H1 (cell line): Measurements from ENCODE around the gene TMEM255A. TPM values are rescaled to one million over a fixed set of nuclear protein-coding genes. Genes with fewer than 3 reads are reported as not detected.

Experiments used
- CTCF ChIA-PET: fragments of 300-600 bp; sonication (Branson Sonifier 250); formaldehyde crosslinking; loops from one replicate; lab custom pipeline; 2021; ENCODE audit not compliant: partially characterized antibody; lab: Charles Lee
- POLR2A ChIA-PET: fragments of 300-600 bp; sonication (Branson Sonifier 250); formaldehyde crosslinking; loops from one replicate; lab custom pipeline; 2021; ENCODE audit warnings: inconsistent platforms; ENCODE audit not compliant: partially characterized antibody; lab: Charles Lee
- DNase-seq, 2 experiments: peaks; one replicate each; pipeline versions ENCODE4 v3.0.0 to v3.0.0-alpha.2; 2010 to 2022; ENCODE audit warnings: low spot score in 2 of 2, low read depth in 1 of 2, mixed read lengths in 1 of 2
- FAIRE-seq: peaks from 2 replicates; lab custom pipeline; 2011; peaks lifted over from hg19 to GRCh38; lab: Jason Lieb, UNC
- H2AFZ ChIP-seq: 2 replicates; pipeline ENCODE4 v1.8.1; 2012; ENCODE audit warnings: low read length, inconsistent platforms
- H2AK5ac ChIP-seq: 2 replicates; pipeline ENCODE4 v1.6.1; 2013; ENCODE audit warnings: low read depth, low read length
- H2BK120ac ChIP-seq: replicated peaks from 2 replicates; pipeline ENCODE3; 2013; ENCODE audit warnings: low read depth, low read length, inconsistent platforms
- H2BK12ac ChIP-seq: 2 replicates; pipeline ENCODE4 v1.6.1; 2013; ENCODE audit warnings: low read depth, low read length
- H2BK15ac ChIP-seq: 2 replicates; pipeline ENCODE4 v1.6.1; 2013; ENCODE audit warnings: low read length
- H2BK20ac ChIP-seq: 2 replicates; pipeline ENCODE4 v1.6.1; 2013; ENCODE audit warnings: low read length
- H2BK5ac ChIP-seq: 2 replicates; pipeline ENCODE4 v1.6.1; 2013; ENCODE audit warnings: low read depth, low read length
- H3K14ac ChIP-seq: 2 replicates; pipeline ENCODE4 v1.6.1; 2013; ENCODE audit warnings: inconsistent platforms; ENCODE audit not compliant: insufficient read length
- H3K18ac ChIP-seq: 2 replicates; pipeline ENCODE4 v1.6.1; 2013; ENCODE audit warnings: low read length; ENCODE audit errors: extremely low read depth
- H3K23ac ChIP-seq: 2 replicates; pipeline ENCODE4 v1.6.1; 2013; ENCODE audit warnings: inconsistent platforms; ENCODE audit not compliant: insufficient read length
- H3K23me2 ChIP-seq: 2 replicates; pipeline ENCODE4 v1.6.1; 2013; ENCODE audit warnings: low read depth, low read length
- H3K27ac ChIP-seq: 2 replicates; pipeline ENCODE4 v1.6.1; 2011; ENCODE audit warnings: low read depth, low read length, inconsistent platforms
- H3K27me3 ChIP-seq, 4 experiments: replicated peaks in 1 of 4; 1 replicate in 1 of 4; 2 replicates in 3 of 4; pipeline versions ENCODE4 v1.6.1 to v1.8.1; 2011 to 2013; ENCODE audit warnings: low read length in 3 of 4, mild to moderate bottlenecking in 3 of 4, inconsistent platforms in 2 of 4, mixed read lengths in 2 of 4, moderate library complexity in 1 of 4; ENCODE audit not compliant: control insufficient read depth in 3 of 4, insufficient read depth in 3 of 4; ENCODE audit errors: extremely low read depth in 1 of 4
- H3K36me3 ChIP-seq, 4 experiments: 2 replicates each; pipeline versions ENCODE4 v1.6.1 to v1.8.1; 2011 to 2013; ENCODE audit warnings: mild to moderate bottlenecking in 4 of 4, low read length in 3 of 4, moderate library complexity in 2 of 4, control low read depth in 1 of 4, inconsistent platforms in 1 of 4; ENCODE audit not compliant: insufficient read depth in 4 of 4, control insufficient read depth in 2 of 4
- H3K4ac ChIP-seq: replicated peaks from 2 replicates; pipeline ENCODE3; 2013; ENCODE audit warnings: low read length, low read depth, mixed read lengths, inconsistent platforms; ENCODE audit not compliant: insufficient read length
- H3K4me1 ChIP-seq, 4 experiments: replicated peaks in 1 of 4; 1 replicate in 1 of 4; 2 replicates in 3 of 4; pipeline versions ENCODE4 v1.6.1 to v1.8.1; 2011 to 2013; ENCODE audit warnings: low read length in 3 of 4, inconsistent platforms in 2 of 4, mixed read lengths in 1 of 4; ENCODE audit not compliant: insufficient read depth in 4 of 4, control insufficient read depth in 3 of 4
- H3K4me2 ChIP-seq, 2 experiments: 2 replicates each; pipeline versions ENCODE4 v1.6.1 to v1.8.1; 2011 to 2013; ENCODE audit warnings: low read depth in 2 of 2, low read length in 2 of 2, control low read depth in 1 of 2, inconsistent platforms in 1 of 2, mild to moderate bottlenecking in 1 of 2; ENCODE audit not compliant: insufficient read depth in 1 of 2
- H3K4me3 ChIP-seq, 4 experiments: fragments of 200-600, 300-600 bp in 1 of 4; sonication (generic), shearing (Covaris generic), sonication (Bioruptor Twin) in 1 of 4; 2 replicates each; pipeline versions ENCODE4 v1.5.1 to v1.8.1; 2011 to 2016; ENCODE audit warnings: low read length in 4 of 4, low read depth in 3 of 4, control low read depth in 2 of 4, inconsistent platforms in 2 of 4, mild to moderate bottlenecking in 2 of 4, mixed read lengths in 1 of 4, moderate library complexity in 1 of 4; ENCODE audit not compliant: insufficient read depth in 2 of 4; ENCODE audit errors: extremely low read depth in 1 of 4
- H3K56ac ChIP-seq: replicated peaks from 2 replicates; pipeline ENCODE3; 2013; ENCODE audit warnings: low read depth, mild to moderate bottlenecking, mixed read lengths, low read length, inconsistent platforms; ENCODE audit not compliant: insufficient read length
- H3K79me1 ChIP-seq: 2 replicates; pipeline ENCODE4 v1.6.1; 2013; ENCODE audit warnings: low read depth, low read length, control low read depth
- H3K79me2 ChIP-seq, 2 experiments: 2 replicates each; pipeline versions ENCODE4 v1.6.1 to v1.8.1; 2012 to 2013; ENCODE audit warnings: low read length in 2 of 2, mild to moderate bottlenecking in 2 of 2, inconsistent platforms in 1 of 2; ENCODE audit not compliant: insufficient read depth in 2 of 2, control insufficient read depth in 1 of 2
- H3K9ac ChIP-seq, 4 experiments: replicated peaks in 1 of 4; 1 replicate in 1 of 4; 2 replicates in 3 of 4; pipeline versions ENCODE4 v1.6.1 to v1.8.1; 2011 to 2013; ENCODE audit warnings: low read depth in 3 of 4, low read length in 3 of 4, control low read depth in 2 of 4, mild to moderate bottlenecking in 2 of 4, moderate library complexity in 2 of 4, inconsistent platforms in 1 of 4; ENCODE audit errors: extremely low read depth in 1 of 4
- H3K9me3 ChIP-seq, 2 experiments: 2 replicates each; pipeline versions ENCODE4 v1.6.1 to v1.8.1; 2012 to 2013; ENCODE audit warnings: mild to moderate bottlenecking in 2 of 2, moderate library complexity in 2 of 2, control low read depth in 1 of 2, inconsistent platforms in 1 of 2, low read depth in 1 of 2, low read length in 1 of 2, mixed read lengths in 1 of 2; ENCODE audit not compliant: insufficient read depth in 2 of 2
- H4K20me1 ChIP-seq, 2 experiments: replicated peaks in 1 of 2; 2 replicates each; pipeline versions ENCODE3 to v1.8.1; 2011 to 2013; ENCODE audit warnings: inconsistent platforms in 2 of 2, low read length in 2 of 2, mild to moderate bottlenecking in 1 of 2; ENCODE audit not compliant: insufficient read depth in 2 of 2, control insufficient read depth in 1 of 2
- H4K5ac ChIP-seq: 2 replicates; pipeline ENCODE4 v1.6.1; 2013; ENCODE audit warnings: low read length, low read depth, mixed read lengths, inconsistent platforms; ENCODE audit not compliant: insufficient read length
- H4K8ac ChIP-seq: 2 replicates; pipeline ENCODE4 v1.8.0; 2013; ENCODE audit warnings: mild to moderate bottlenecking, moderate library complexity, low read length, inconsistent platforms; ENCODE audit not compliant: insufficient read depth; ENCODE audit errors: extremely low read depth
- H4K91ac ChIP-seq: replicated peaks from 2 replicates; pipeline ENCODE3; 2013; ENCODE audit warnings: low read length, mixed read lengths, inconsistent platforms; ENCODE audit not compliant: insufficient read length
- RBBP5 ChIP-seq: IDR thresholded peaks from 2 replicates; pipeline ENCODE4 v1.7.1; 2012; ENCODE audit warnings: low read depth, mild to moderate bottlenecking, inconsistent platforms, low read length, moderate library complexity, borderline replicate concordance
- WGBS, 2 experiments: shearing (Covaris generic) in 1 of 2; methylation state at CpG; one replicate each; pipeline versions ENCODE4 v1.1.6 to v1.1.7; 2013 to 2015; ENCODE audit warnings: low lambda C conversion rate in 2 of 2, mixed read lengths in 2 of 2, inconsistent platforms in 1 of 2, low coverage in 1 of 2, missing lambda C conversion rate in 1 of 2; ENCODE audit not compliant: insufficient replicate concordance in 2 of 2, insufficient coverage in 1 of 2, insufficient read length in 1 of 2; ENCODE audit errors: extremely low coverage in 1 of 2, missing lambda C conversion rate in 1 of 2; 5-methylcytosine and 5-hydroxymethylcytosine counted together
- polyA plus RNA-seq, 7 experiments: library from polyadenylated mRNA; depleted of rRNA in 3 of 7; stranded (reverse) in 5 of 7; unstranded in 2 of 7; fragments of >200 nt in 5 of 7; fragments of 200-250 nt in 2 of 7; gene quantifications; 1 replicate in 5 of 7; 2 replicates in 1 of 7; 4 replicates in 1 of 7; pipeline versions ENCODE4 v1.2.1 to v1.2.3, GENCODE V29; 2011 to 2013; ENCODE audit warnings: missing spikeins in 2 of 7, mixed read lengths in 2 of 7
- total RNA-seq: library from RNA; stranded (reverse); fragmentation: NEBNext Ultra II Directional; extraction: Animal tissue kit (Norgen Biotek cat#: 25700); gene quantifications from 2 replicates; pipeline ENCODE4 v1.2.1, GENCODE V29; 2021
- TF ChIP-seq, protein P1 (sequence below): IDR thresholded peaks from 2 replicates; pipeline ENCODE4 v1.6.1; 2012; ENCODE audit warnings: inconsistent platforms

The TMEM255A gene
- total and polyA plus RNA-seq, 2 of the 8 experiments (the other 6 are each of a cell fraction or from before 2014, with no cell fraction given) = 0.73 to 2.3 TPM

DNA sequence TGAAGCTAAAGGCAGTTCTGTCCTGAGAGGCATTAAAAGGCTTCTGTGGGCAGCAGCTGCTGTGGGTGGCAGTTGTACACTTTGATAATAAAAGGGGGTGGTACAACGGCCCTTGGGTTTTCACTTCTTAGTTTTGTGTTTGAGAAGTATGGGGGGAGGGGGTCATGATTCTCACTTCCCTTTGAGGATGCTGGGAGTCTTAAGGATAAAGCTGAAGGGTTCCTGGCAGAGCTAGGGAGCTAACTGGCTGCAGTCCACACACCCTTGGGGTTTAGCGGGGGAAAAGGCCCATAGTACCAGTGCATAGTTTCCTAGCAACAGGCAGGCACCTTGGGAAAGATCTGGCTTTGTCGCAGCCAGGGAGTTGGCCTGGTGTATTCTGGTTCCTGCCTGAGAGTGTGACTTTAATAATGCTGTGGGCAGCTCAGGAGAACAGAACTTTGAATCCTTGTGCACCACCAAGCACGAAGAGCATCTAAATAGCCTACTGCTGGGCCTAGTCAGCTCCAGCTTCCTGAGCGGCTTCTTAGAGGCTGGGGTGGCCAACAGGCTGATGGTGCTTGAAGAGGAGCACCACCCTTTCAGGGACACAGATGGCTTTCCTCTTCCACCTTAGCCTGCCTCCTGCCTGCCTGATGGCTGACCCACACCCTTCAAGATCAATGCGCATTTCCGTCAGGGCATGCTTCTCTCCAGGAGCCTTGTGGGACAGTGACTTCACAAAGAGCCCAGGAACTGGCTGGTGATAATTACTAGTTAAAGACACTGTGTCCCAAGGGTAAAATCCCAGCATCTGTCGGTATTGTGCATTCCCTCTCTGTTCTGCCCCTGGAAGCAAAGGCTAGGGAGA lies 48.2 kb downstream of the TMEM255A start:
- Histone ChIP-seq H3K56ac (no peak overlapping the region), H2BK120ac (no peak overlapping the region), H3K4ac (no peak overlapping the region), H3K36me3 (no peaks in the 10 kb centered on the region), H4K20me1 (no peaks in the 10 kb centered on the region), H3K14ac (no peak overlapping the region), H3K79me1 (no peaks in the 10 kb centered on the region), H3K23ac (no peak overlapping the region), H2AK5ac (no peak overlapping the region), H3K9me3 (no peaks in the 10 kb centered on the region), H3K4me3 (no peak overlapping the region), H2BK20ac (no peak overlapping the region), H3K23me2 (no peaks in the 10 kb centered on the region), H3K4me2 (peak overlapping the region; percentile 7 to 28; a peak in 3 of 4 replicates), H3K18ac (no peak overlapping the region), H4K91ac (peak overlapping the region; percentile 65), H2BK5ac (no peak overlapping the region; the same call in 1 of the 2 replicates), H4K5ac (no peak overlapping the region), H2BK15ac (no peak overlapping the region), H3K79me2 (no peaks in the 10 kb centered on the region), H2AFZ (no peak overlapping the region), H3K9ac (no peak overlapping the region), H3K27ac (no peak overlapping the region), H3K27me3 (no peaks in the 10 kb centered on the region), H2BK12ac (no peak overlapping the region), H4K8ac (no peak overlapping the region), H3K4me1 (peaks cover 0 to 9% (median 2%) of the 10 kb centered on the region in 4 experiments; a peak in 1 of 7 replicates)
- ChIA-PET POLR2A (interaction anchor here (0.6 kb wide), 1 partner anchor 19 kb away, joined by 3 read pairs; no protein-coding TSS in a partner anchor), CTCF (interaction anchor here (0.6 to 0.9 kb wide), 3 partner anchors 12 to 49 kb away, joined by 3 read pairs; no protein-coding TSS in a partner anchor)
- no peak for FAIRE-seq
- 71% methylated on average over 6 of the region's 8 CpGs; no CpG with 5 or more reads in 1 of the 2 experiments for WGBS, 2 experiments
- TF ChIP-seq RBBP5 = no peak
- TF ChIP-seq, protein P1, sequence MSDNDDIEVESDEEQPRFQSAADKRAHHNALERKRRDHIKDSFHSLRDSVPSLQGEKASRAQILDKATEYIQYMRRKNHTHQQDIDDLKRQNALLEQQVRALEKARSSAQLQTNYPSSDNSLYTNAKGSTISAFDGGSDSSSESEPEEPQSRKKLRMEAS = 0 out of 2 replicates have a peak, but pooled peaks have one; percentile 8
- no peak for DNase-seq
